B cell (primary cell): ENCODE data around the gene ZMPSTE24.

Experiments
- EZH2 ChIP-seq: IDR thresholded peaks from 2 replicates; pipeline ENCODE4 v1.6.1; 2012; ENCODE audit warnings: borderline replicate concordance, low read depth, mild to moderate bottlenecking, moderate library complexity, low read length; ENCODE audit not compliant: insufficient read depth, poor library complexity, severe bottlenecking
- TF ChIP-seq, protein P1 (sequence below): fragments of 200-600 bp; IDR thresholded peaks from one replicate; pipeline ENCODE4 v1.8.0; 2022; ENCODE audit warnings: antibody characterized with exemption, mild to moderate bottlenecking

DNA sequence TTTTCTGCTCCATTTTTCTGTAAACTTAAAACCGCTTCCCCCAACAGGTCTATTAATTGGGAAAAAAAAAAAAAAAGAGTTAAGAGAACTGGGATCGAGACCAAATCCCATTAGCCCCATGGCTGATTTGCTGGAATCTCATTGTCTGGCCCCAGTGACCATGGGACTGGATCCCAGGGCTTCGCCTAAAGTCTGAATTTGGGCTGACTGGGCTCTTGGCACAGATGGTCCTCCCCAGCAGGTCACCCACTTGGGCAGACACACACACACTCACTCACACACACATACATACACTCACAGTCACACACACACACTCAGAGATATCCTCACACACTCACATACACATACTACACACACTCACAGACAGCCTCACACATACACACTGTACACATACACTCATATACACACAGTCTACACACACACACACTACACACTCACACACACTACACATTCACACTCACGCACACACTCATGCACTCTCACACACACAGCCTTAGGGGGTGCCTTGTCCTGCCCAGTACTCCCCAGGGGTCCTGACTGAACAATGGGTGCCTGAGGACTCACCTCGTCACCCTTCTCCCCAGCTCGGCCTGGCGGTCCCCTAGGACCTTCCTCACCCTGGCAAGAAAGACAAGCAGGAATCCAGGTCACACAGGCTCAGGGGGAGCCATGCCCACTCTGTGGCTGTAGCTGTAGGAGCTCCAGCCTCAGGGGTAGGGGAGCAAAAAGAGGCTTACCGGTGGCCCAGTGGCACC lies 51.5 kb downstream of the ZMPSTE24 start:
- TF ChIP-seq, protein P1, sequence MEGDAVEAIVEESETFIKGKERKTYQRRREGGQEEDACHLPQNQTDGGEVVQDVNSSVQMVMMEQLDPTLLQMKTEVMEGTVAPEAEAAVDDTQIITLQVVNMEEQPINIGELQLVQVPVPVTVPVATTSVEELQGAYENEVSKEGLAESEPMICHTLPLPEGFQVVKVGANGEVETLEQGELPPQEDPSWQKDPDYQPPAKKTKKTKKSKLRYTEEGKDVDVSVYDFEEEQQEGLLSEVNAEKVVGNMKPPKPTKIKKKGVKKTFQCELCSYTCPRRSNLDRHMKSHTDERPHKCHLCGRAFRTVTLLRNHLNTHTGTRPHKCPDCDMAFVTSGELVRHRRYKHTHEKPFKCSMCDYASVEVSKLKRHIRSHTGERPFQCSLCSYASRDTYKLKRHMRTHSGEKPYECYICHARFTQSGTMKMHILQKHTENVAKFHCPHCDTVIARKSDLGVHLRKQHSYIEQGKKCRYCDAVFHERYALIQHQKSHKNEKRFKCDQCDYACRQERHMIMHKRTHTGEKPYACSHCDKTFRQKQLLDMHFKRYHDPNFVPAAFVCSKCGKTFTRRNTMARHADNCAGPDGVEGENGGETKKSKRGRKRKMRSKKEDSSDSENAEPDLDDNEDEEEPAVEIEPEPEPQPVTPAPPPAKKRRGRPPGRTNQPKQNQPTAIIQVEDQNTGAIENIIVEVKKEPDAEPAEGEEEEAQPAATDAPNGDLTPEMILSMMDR, result no peak
- TF ChIP-seq EZH2, result no peak
